Measurements from ENCODE around the gene FOCAD.

Gene FOCAD

GRCh38 chr9:21030389-21031035 lies 346.5 kb downstream of the FOCAD start:
- no peak for TF ChIP-seq POLR2A (IDR thresholded peaks at IDR 0.05; ENCODE audit: low read depth, low read length)
- TF ChIP-seq SPI1 (IDR thresholded peaks at IDR 0.05; ENCODE audit: low read depth, low read length): peak; percentile 71
- TF ChIP-seq POU2F2 (IDR thresholded peaks at IDR 0.05; ENCODE audit: low read depth, low read length): no peak
- TF ChIP-seq PAX5 (IDR thresholded peaks at IDR 0.05; ENCODE audit: insufficient read depth, low read length, severe bottlenecking): no peak
- no peak; the same call in 1 of the 2 replicates for TF ChIP-seq POLR2AphosphoS5 (IDR thresholded peaks at IDR 0.05; ENCODE audit: low read depth, low read length)
- peak; percentile 93 for FAIRE-seq
- DNase-seq (ENCODE audit: insufficient read length, low spot score): peak; percentile 35

- TF ChIP-seq POLR2A (IDR thresholded peaks at IDR 0.05; ENCODE audit: low read depth, low read length): peak; percentile 16
- no peak for TF ChIP-seq SPI1 (IDR thresholded peaks at IDR 0.05; ENCODE audit: low read depth, low read length)
- TF ChIP-seq TAF1 (IDR thresholded peaks at IDR 0.05; ENCODE audit: low read depth, low read length): peak; percentile 25; the same call in 1 of the 2 replicates
- 0 out of 2 replicates have a peak, but pooled peaks have one; percentile 40 for TF ChIP-seq POU2F2 (IDR thresholded peaks at IDR 0.05; ENCODE audit: low read depth, low read length)
- TF ChIP-seq POLR2AphosphoS5 (IDR thresholded peaks at IDR 0.05; ENCODE audit: low read depth, low read length): no peak
- TF ChIP-seq PAX5 (IDR thresholded peaks at IDR 0.05; ENCODE audit: insufficient read depth, low read length, severe bottlenecking): no peak
- DNase-seq (ENCODE audit: insufficient read length, low spot score) (peak; percentile 50), FAIRE-seq (peak; percentile 85)
These were observed 347.2 kb downstream of the FOCAD start, which contains the start of gene HACD4 for GRCh38 chr9:21031091-21031807. TSS of gene HACD4 (minus strand) at chr9:21031640. CDS start at chr9:21031590, 50 bp downstream.

- peak; percentile 13 for FAIRE-seq
- no peak for DNase-seq (ENCODE audit: insufficient read length, low spot score)
- no peak for TF ChIP-seq POU2F2 (IDR thresholded peaks at IDR 0.05; ENCODE audit: low read depth, low read length)
- TF ChIP-seq POLR2A (IDR thresholded peaks at IDR 0.05; ENCODE audit: low read depth, low read length): no peak
- no peak for TF ChIP-seq SPI1 (IDR thresholded peaks at IDR 0.05; ENCODE audit: low read depth, low read length)
- no peak for TF ChIP-seq TAF1 (IDR thresholded peaks at IDR 0.05; ENCODE audit: low read depth, low read length)
- TF ChIP-seq POLR2AphosphoS5 (IDR thresholded peaks at IDR 0.05; ENCODE audit: low read depth, low read length): no peak
- TF ChIP-seq PAX5 (IDR thresholded peaks at IDR 0.05; ENCODE audit: insufficient read depth, low read length, severe bottlenecking): no peak
These were observed 347.7 kb downstream of the FOCAD start for GRCh38 chr9:21031808-21032183.

- DNase-seq (ENCODE audit: insufficient read length, low spot score): no peak
- FAIRE-seq: no peak
- TF ChIP-seq SPI1 (IDR thresholded peaks at IDR 0.05; ENCODE audit: low read depth, low read length): no peak
- no peak for TF ChIP-seq TAF1 (IDR thresholded peaks at IDR 0.05; ENCODE audit: low read depth, low read length)
- TF ChIP-seq PAX5 (IDR thresholded peaks at IDR 0.05; ENCODE audit: insufficient read depth, low read length, severe bottlenecking): no peak
- no peak for TF ChIP-seq POU2F2 (IDR thresholded peaks at IDR 0.05; ENCODE audit: low read depth, low read length)
- no peak for TF ChIP-seq POLR2A (IDR thresholded peaks at IDR 0.05; ENCODE audit: low read depth, low read length)
- no peak for TF ChIP-seq POLR2AphosphoS5 (IDR thresholded peaks at IDR 0.05; ENCODE audit: low read depth, low read length)
These were observed 353.2 kb downstream of the FOCAD start for GRCh38 chr9:21037278-21037677.

- DNase-seq (ENCODE audit: insufficient read length, low spot score) (no peak), FAIRE-seq (no peak)
- no peak for TF ChIP-seq PAX5 (IDR thresholded peaks at IDR 0.05; ENCODE audit: insufficient read depth, low read length, severe bottlenecking)
- no peak for TF ChIP-seq SPI1 (IDR thresholded peaks at IDR 0.05; ENCODE audit: low read depth, low read length)
- TF ChIP-seq POU2F2 (IDR thresholded peaks at IDR 0.05; ENCODE audit: low read depth, low read length): no peak
- no peak for TF ChIP-seq TAF1 (IDR thresholded peaks at IDR 0.05; ENCODE audit: low read depth, low read length)
- no peak for TF ChIP-seq POLR2A (IDR thresholded peaks at IDR 0.05; ENCODE audit: low read depth, low read length)
- TF ChIP-seq POLR2AphosphoS5 (IDR thresholded peaks at IDR 0.05; ENCODE audit: low read depth, low read length): no peak
These were observed 355.2 kb downstream of the FOCAD start for GRCh38 chr9:21039302-21039701.

- DNase-seq (ENCODE audit: insufficient read length, low spot score) (no peak), FAIRE-seq (no peak)
- TF ChIP-seq SPI1 (IDR thresholded peaks at IDR 0.05; ENCODE audit: low read depth, low read length) (no peak), POLR2AphosphoS5 (IDR thresholded peaks at IDR 0.05; ENCODE audit: low read depth, low read length) (no peak)
These were observed 358.4 kb downstream of the FOCAD start for GRCh38 chr9:21042466-21042865.

- DNase-seq (ENCODE audit: insufficient read length, low spot score) (no peak), FAIRE-seq (no peak)
- no peak for TF ChIP-seq TAF1 (IDR thresholded peaks at IDR 0.05; ENCODE audit: low read depth, low read length)
- TF ChIP-seq POLR2AphosphoS5 (IDR thresholded peaks at IDR 0.05; ENCODE audit: low read depth, low read length): no peak
These were observed 359.8 kb downstream of the FOCAD start for GRCh38 chr9:21043841-21044240.

Data from GM12891 (cell line).